Measurements from ENCODE around the gene PHEX.

DNA sequence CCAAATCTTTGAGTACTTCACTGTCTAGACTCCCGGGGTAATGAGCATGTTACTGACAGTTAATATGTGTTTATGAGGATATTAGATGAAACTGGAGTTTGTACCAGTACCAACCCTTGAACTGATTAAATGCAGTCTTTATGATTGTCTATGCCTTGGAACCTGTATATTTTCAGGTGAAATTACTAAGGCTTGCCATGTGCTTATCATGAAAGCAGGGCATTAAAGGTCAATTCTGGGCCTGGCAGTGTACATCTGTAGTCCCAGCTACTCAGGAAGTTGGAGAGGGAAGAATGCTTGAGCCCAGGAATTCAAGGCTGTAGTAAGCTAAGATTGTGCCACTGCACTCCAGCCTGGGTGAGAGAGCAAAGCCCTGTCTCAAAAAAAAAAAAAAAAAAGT is 27.6 kb downstream of the PHEX start:
- TF ChIP-seq CREB1 (IDR thresholded peaks at IDR 0.05; ENCODE audit: low read depth) (no peak), TEAD4 (IDR thresholded peaks at IDR 0.05) (no peak), TAF1 (IDR thresholded peaks at IDR 0.05; ENCODE audit: low read depth) (no peak), REST (IDR thresholded peaks at IDR 0.05; ENCODE audit: low read depth) (no peak), RAD21 (IDR thresholded peaks at IDR 0.05; ENCODE audit: low read depth) (no peak), EP300 (IDR thresholded peaks at IDR 0.05; ENCODE audit: borderline replicate concordance) (no peak), FOXM1 (IDR thresholded peaks at IDR 0.05; ENCODE audit: borderline replicate concordance, low read depth) (no peak), YY1 (IDR thresholded peaks at IDR 0.05; ENCODE audit: low read depth) (no peak), EGR1 (IDR thresholded peaks at IDR 0.05) (no peak), CEBPB (IDR thresholded peaks at IDR 0.05) (no peak), ZBTB7A (IDR thresholded peaks at IDR 0.05; ENCODE audit: low read depth) (no peak)
- TF ChIP-seq, protein P1, sequence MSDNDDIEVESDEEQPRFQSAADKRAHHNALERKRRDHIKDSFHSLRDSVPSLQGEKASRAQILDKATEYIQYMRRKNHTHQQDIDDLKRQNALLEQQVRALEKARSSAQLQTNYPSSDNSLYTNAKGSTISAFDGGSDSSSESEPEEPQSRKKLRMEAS (IDR thresholded peaks at IDR 0.05) = no peak

All from Ishikawa (cell line).